Parathyroid adenoma (tissue), 2 donors: ENCODE data around the gene RANBP3.

Experiments used
- H2AFZ ChIP-seq: fragments of 300-600 bp; sonication (generic); one replicate; pipeline ENCODE4 v1.7.0; 2017; ENCODE audit warnings: antibody characterized with exemption, mild to moderate bottlenecking
- H3K27ac ChIP-seq: fragments of 300-600 bp; sonication (generic); one replicate; pipeline ENCODE4 v1.7.0; 2017
- H3K27me3 ChIP-seq: fragments of 300-600 bp; sonication (generic); one replicate; pipeline ENCODE4 v1.7.0; 2017; ENCODE audit warnings: low read length; ENCODE audit not compliant: control insufficient read depth, insufficient read depth
- H3K36me3 ChIP-seq: fragments of 300-600 bp; sonication (generic); one replicate; pipeline ENCODE4 v1.7.0; 2017; ENCODE audit warnings: low read length; ENCODE audit not compliant: control insufficient read depth, insufficient read depth
- H3K4me1 ChIP-seq: fragments of 300-600 bp; sonication (generic); one replicate; pipeline ENCODE4 v1.7.0; 2017; ENCODE audit warnings: control low read depth
- H3K4me2 ChIP-seq: fragments of 300-600 bp; sonication (generic); one replicate; pipeline ENCODE4 v1.7.0; 2017; ENCODE audit warnings: low read length
- H3K4me3 ChIP-seq: fragments of 300-600 bp; sonication (generic); one replicate; pipeline ENCODE4 v1.7.0; 2017; ENCODE audit warnings: low read depth, low read length
- H3K79me2 ChIP-seq: fragments of 300-600 bp; sonication (generic); one replicate; pipeline ENCODE4 v1.7.0; 2017; ENCODE audit warnings: control low read depth
- H3K9ac ChIP-seq: fragments of 300-600 bp; sonication (generic); one replicate; pipeline ENCODE4 v1.7.0; 2017; ENCODE audit warnings: mild to moderate bottlenecking
- H3K9me3 ChIP-seq: fragments of 300-600 bp; sonication (generic); one replicate; pipeline ENCODE4 v1.7.0; 2017; ENCODE audit warnings: low read length; ENCODE audit not compliant: control insufficient read depth
- CTCF ChIP-seq: fragments of 300-600 bp; sonication (generic); IDR thresholded peaks from one replicate; pipeline ENCODE4 v1.7.0; 2017; ENCODE audit warnings: antibody characterized with exemption, mild to moderate bottlenecking
- donor health status: primary hyperparathyroidism.

Gene RANBP3

GRCh38 chr19:6022570-6023064, 44.7 kb upstream of the RANBP3 start:
- H2AFZ ChIP-seq, result no peak overlapping the region
- no peaks in the 10 kb centered on the region for H3K4me1 ChIP-seq
- no peak overlapping the region for H3K27ac ChIP-seq
- no peaks in the 10 kb centered on the region for H3K79me2 ChIP-seq
- no peak overlapping the region for H3K4me3 ChIP-seq
- H3K36me3 ChIP-seq, result no peaks in the 10 kb centered on the region
- no peaks in the 10 kb centered on the region for H3K27me3 ChIP-seq
- H3K9me3 ChIP-seq, result no peaks in the 10 kb centered on the region
- H3K9ac ChIP-seq, result no peak overlapping the region
- TF ChIP-seq CTCF, result no peak
- H3K4me2 ChIP-seq, result no peak overlapping the region

- no peak overlapping the region for H2AFZ ChIP-seq
- peak; percentile 57 for TF ChIP-seq CTCF
- H3K36me3 ChIP-seq, result no peaks in the 10 kb centered on the region
- H3K79me2 ChIP-seq, result no peaks in the 10 kb centered on the region
- no peak overlapping the region for H3K4me2 ChIP-seq
- H3K4me1 ChIP-seq, result no peaks in the 10 kb centered on the region
- H3K9ac ChIP-seq, result no peak overlapping the region
- no peak overlapping the region for H3K27ac ChIP-seq
- no peaks in the 10 kb centered on the region for H3K27me3 ChIP-seq
- no peak overlapping the region for H3K4me3 ChIP-seq
- no peaks in the 10 kb centered on the region for H3K9me3 ChIP-seq
These were observed 44.1 kb upstream of the RANBP3 start for GRCh38 chr19:6021878-6022569.

GRCh38 chr19:6020972-6021805, 43.2 kb upstream of the RANBP3 start:
- Histone ChIP-seq H3K79me2 (no peaks in the 10 kb centered on the region), H3K9ac (no peak overlapping the region), H3K4me2 (no peak overlapping the region), H2AFZ (no peak overlapping the region), H3K4me1 (no peaks in the 10 kb centered on the region), H3K4me3 (no peak overlapping the region), H3K27me3 (no peaks in the 10 kb centered on the region), H3K36me3 (no peaks in the 10 kb centered on the region), H3K27ac (no peak overlapping the region), H3K9me3 (no peaks in the 10 kb centered on the region)
- no peak for TF ChIP-seq CTCF

- Histone ChIP-seq H2AFZ (no peak overlapping the region), H3K27me3 (no peaks in the 10 kb centered on the region), H3K4me1 (no peaks in the 10 kb centered on the region), H3K4me3 (no peak overlapping the region), H3K79me2 (no peaks in the 10 kb centered on the region), H3K4me2 (no peak overlapping the region), H3K9me3 (no peaks in the 10 kb centered on the region), H3K9ac (no peak overlapping the region), H3K36me3 (no peaks in the 10 kb centered on the region), H3K27ac (no peak overlapping the region)
- no peak for TF ChIP-seq CTCF
These were observed 42.4 kb upstream of the RANBP3 start for GRCh38 chr19:6020166-6020882.
